ENCODE data around the gene IL9. TPM values are rescaled to one million over a fixed set of nuclear protein-coding genes. Genes with fewer than 3 reads are reported as not detected.

Gene IL9
- total RNA-seq, 2 donors from 2014 or later = not detected

- no peaks in the 10 kb centered on the region for H3K27me3 ChIP-seq (replicated peaks; ENCODE audit: insufficient read depth)
- no peak overlapping the region for H3K4me3 ChIP-seq
- no peak for TF ChIP-seq CTCF (IDR thresholded peaks at IDR 0.05)
- H3K4me1 ChIP-seq (ENCODE audit: control insufficient read depth in 1 of 2, low read depth in 2 of 2) = no peaks in the 10 kb centered on the region
- H3K9me3 ChIP-seq = no peaks in the 10 kb centered on the region
- no peak overlapping the region for H3K27ac ChIP-seq
- H3K36me3 ChIP-seq = no peaks in the 10 kb centered on the region
- ATAC-seq (ENCODE audit: insufficient number of reproducible peaks, low FRiP score, low read depth) = no peak
- no peak for DNase-seq (ENCODE audit: low spot score)
Measured at GRCh38 chr5:135920199-135920598, 24.6 kb upstream of the IL9 start.

- H3K4me1 ChIP-seq (ENCODE audit: control insufficient read depth in 1 of 2, low read depth in 2 of 2) = no peaks in the 10 kb centered on the region
- H3K27ac ChIP-seq = no peak overlapping the region
- no peaks in the 10 kb centered on the region for H3K36me3 ChIP-seq
- DNase-seq (ENCODE audit: low spot score) (no peak), ATAC-seq (ENCODE audit: insufficient number of reproducible peaks, low FRiP score, low read depth) (no peak)
- no peak for TF ChIP-seq CTCF (IDR thresholded peaks at IDR 0.05)
- no peaks in the 10 kb centered on the region for H3K27me3 ChIP-seq (replicated peaks; ENCODE audit: insufficient read depth)
- no peak overlapping the region for H3K4me3 ChIP-seq
- H3K9me3 ChIP-seq = no peaks in the 10 kb centered on the region
Measured at GRCh38 chr5:135916638-135917263, 21.1 kb upstream of the IL9 start.

GRCh38 chr5:135915466-135916001 lies 19.9 kb upstream of the IL9 start:
- H3K9me3 ChIP-seq = no peaks in the 10 kb centered on the region
- no peak for TF ChIP-seq CTCF (IDR thresholded peaks at IDR 0.05)
- no peak for DNase-seq (ENCODE audit: low spot score)
- ATAC-seq (ENCODE audit: insufficient number of reproducible peaks, low FRiP score, low read depth) = no peak
- no peak overlapping the region for H3K4me3 ChIP-seq
- no peaks in the 10 kb centered on the region for H3K4me1 ChIP-seq (ENCODE audit: control insufficient read depth in 1 of 2, low read depth in 2 of 2)
- H3K27me3 ChIP-seq (replicated peaks; ENCODE audit: insufficient read depth) = no peaks in the 10 kb centered on the region
- H3K27ac ChIP-seq = no peak overlapping the region
- no peaks in the 10 kb centered on the region for H3K36me3 ChIP-seq

GRCh38 chr5:135913713-135914626 lies 18.3 kb upstream of the IL9 start:
- Histone ChIP-seq H3K27me3 (replicated peaks; ENCODE audit: insufficient read depth) (no peaks in the 10 kb centered on the region), H3K36me3 (no peaks in the 10 kb centered on the region), H3K9me3 (no peaks in the 10 kb centered on the region), H3K4me3 (no peak overlapping the region), H3K4me1 (ENCODE audit: control insufficient read depth in 1 of 2, low read depth in 2 of 2) (no peaks in the 10 kb centered on the region), H3K27ac (no peak overlapping the region)
- DNase-seq (ENCODE audit: low spot score) (no peak), ATAC-seq (ENCODE audit: insufficient number of reproducible peaks, low FRiP score, low read depth) (no peak)
- TF ChIP-seq CTCF (IDR thresholded peaks at IDR 0.05) = no peak

GRCh38 chr5:135905144-135905543 lies 9.5 kb upstream of the IL9 start:
- H3K4me3 ChIP-seq = no peak overlapping the region
- no peaks in the 10 kb centered on the region for H3K36me3 ChIP-seq
- TF ChIP-seq CTCF (IDR thresholded peaks at IDR 0.05) = no peak
- no peaks in the 10 kb centered on the region for H3K27me3 ChIP-seq (replicated peaks; ENCODE audit: insufficient read depth)
- no peaks in the 10 kb centered on the region for H3K4me1 ChIP-seq (ENCODE audit: control insufficient read depth in 1 of 2, low read depth in 2 of 2)
- H3K9me3 ChIP-seq = no peaks in the 10 kb centered on the region
- DNase-seq (ENCODE audit: low spot score) (no peak), ATAC-seq (ENCODE audit: insufficient number of reproducible peaks, low FRiP score, low read depth) (no peak)
- H3K27ac ChIP-seq = no peak overlapping the region

All from thoracic aorta (tissue), 2 donors.